ENCODE data around the gene FLOT2.

The FLOT2 gene

DNA sequence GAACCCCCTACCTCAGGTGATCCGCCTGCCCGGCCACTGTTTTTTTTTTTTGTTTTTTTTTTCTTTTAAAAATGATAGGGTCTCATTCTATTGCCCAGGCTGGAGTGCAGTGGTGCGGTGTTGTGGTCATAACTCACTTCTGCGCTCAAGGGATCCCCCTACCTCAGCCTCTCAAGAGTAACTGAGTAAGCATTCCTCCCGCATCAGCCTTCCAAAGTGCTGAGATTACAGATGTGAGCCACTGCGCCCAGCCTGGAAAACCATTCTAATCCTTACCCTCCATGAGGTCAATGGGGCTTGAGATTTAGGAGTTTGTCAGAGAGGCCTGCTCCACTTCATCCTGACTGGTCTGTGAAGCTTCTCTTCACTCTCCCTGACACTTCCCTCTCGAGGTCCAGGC is 30.3 kb downstream of the FLOT2 start:
- Histone ChIP-seq H3K27me3 (ENCODE audit: insufficient read depth, low read depth) (no peaks in the 10 kb centered on the region), H3K27ac (no peak overlapping the region), H3K4me2 (no peak overlapping the region), H3K4me1 (ENCODE audit: low read depth, poor library complexity, severe bottlenecking) (no peaks in the 10 kb centered on the region), H3K36me3 (ENCODE audit: insufficient read depth) (no peaks in the 10 kb centered on the region), H4K20me1 (ENCODE audit: insufficient read depth) (no peaks in the 10 kb centered on the region), H3K4me3 (IDR thresholded peaks at IDR 0.05; ENCODE audit: insufficient read depth, low read depth, low read length) (no peak overlapping the region), H2AFZ (ENCODE audit: low read depth) (no peak overlapping the region), H3K9ac (no peak overlapping the region), H3K79me2 (ENCODE audit: insufficient read depth, low read depth) (no peaks in the 10 kb centered on the region)
- TF ChIP-seq, protein P1, sequence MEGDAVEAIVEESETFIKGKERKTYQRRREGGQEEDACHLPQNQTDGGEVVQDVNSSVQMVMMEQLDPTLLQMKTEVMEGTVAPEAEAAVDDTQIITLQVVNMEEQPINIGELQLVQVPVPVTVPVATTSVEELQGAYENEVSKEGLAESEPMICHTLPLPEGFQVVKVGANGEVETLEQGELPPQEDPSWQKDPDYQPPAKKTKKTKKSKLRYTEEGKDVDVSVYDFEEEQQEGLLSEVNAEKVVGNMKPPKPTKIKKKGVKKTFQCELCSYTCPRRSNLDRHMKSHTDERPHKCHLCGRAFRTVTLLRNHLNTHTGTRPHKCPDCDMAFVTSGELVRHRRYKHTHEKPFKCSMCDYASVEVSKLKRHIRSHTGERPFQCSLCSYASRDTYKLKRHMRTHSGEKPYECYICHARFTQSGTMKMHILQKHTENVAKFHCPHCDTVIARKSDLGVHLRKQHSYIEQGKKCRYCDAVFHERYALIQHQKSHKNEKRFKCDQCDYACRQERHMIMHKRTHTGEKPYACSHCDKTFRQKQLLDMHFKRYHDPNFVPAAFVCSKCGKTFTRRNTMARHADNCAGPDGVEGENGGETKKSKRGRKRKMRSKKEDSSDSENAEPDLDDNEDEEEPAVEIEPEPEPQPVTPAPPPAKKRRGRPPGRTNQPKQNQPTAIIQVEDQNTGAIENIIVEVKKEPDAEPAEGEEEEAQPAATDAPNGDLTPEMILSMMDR (conservative IDR thresholded peaks at IDR 0.05; ENCODE audit: low read depth, low read length) = no peak

- TF ChIP-seq, protein P1 (conservative IDR thresholded peaks at IDR 0.05; ENCODE audit: low read depth, low read length) = no peak
- no peaks in the 10 kb centered on the region for H3K79me2 ChIP-seq (ENCODE audit: insufficient read depth, low read depth)
- no peak overlapping the region for H3K9ac ChIP-seq
- H3K27me3 ChIP-seq (ENCODE audit: insufficient read depth, low read depth) = no peaks in the 10 kb centered on the region
- H3K4me2 ChIP-seq = no peak overlapping the region
- no peak overlapping the region for H2AFZ ChIP-seq (ENCODE audit: low read depth)
- no peaks in the 10 kb centered on the region for H4K20me1 ChIP-seq (ENCODE audit: insufficient read depth)
- H3K4me1 ChIP-seq (ENCODE audit: low read depth, poor library complexity, severe bottlenecking) = no peaks in the 10 kb centered on the region
- no peaks in the 10 kb centered on the region for H3K36me3 ChIP-seq (ENCODE audit: insufficient read depth)
- no peak overlapping the region for H3K27ac ChIP-seq
- H3K4me3 ChIP-seq (IDR thresholded peaks at IDR 0.05; ENCODE audit: insufficient read depth, low read depth, low read length) = no peak overlapping the region
These were observed 31.4 kb downstream of the FLOT2 start for GRCh38 chr17:28865946-28866752.

GRCh38 chr17:28864991-28865849 is 32.3 kb downstream of the FLOT2 start:
- Histone ChIP-seq H3K4me1 (ENCODE audit: low read depth, poor library complexity, severe bottlenecking) (no peaks in the 10 kb centered on the region), H3K4me3 (IDR thresholded peaks at IDR 0.05; ENCODE audit: insufficient read depth, low read depth, low read length) (no peak overlapping the region), H3K27me3 (ENCODE audit: insufficient read depth, low read depth) (no peaks in the 10 kb centered on the region), H4K20me1 (ENCODE audit: insufficient read depth) (no peaks in the 10 kb centered on the region), H3K79me2 (ENCODE audit: insufficient read depth, low read depth) (no peaks in the 10 kb centered on the region), H3K9ac (no peak overlapping the region), H2AFZ (ENCODE audit: low read depth) (no peak overlapping the region), H3K4me2 (no peak overlapping the region), H3K27ac (no peak overlapping the region), H3K36me3 (ENCODE audit: insufficient read depth) (no peaks in the 10 kb centered on the region)
- TF ChIP-seq, protein P1 (conservative IDR thresholded peaks at IDR 0.05; ENCODE audit: low read depth, low read length) = no peak

- no peaks in the 10 kb centered on the region for H3K27me3 ChIP-seq (ENCODE audit: insufficient read depth, low read depth)
- H2AFZ ChIP-seq (ENCODE audit: low read depth) = no peak overlapping the region
- H3K9ac ChIP-seq = no peak overlapping the region
- H3K4me2 ChIP-seq = no peak overlapping the region
- H3K4me3 ChIP-seq (IDR thresholded peaks at IDR 0.05; ENCODE audit: insufficient read depth, low read depth, low read length) = no peak overlapping the region
- H3K4me1 ChIP-seq (ENCODE audit: low read depth, poor library complexity, severe bottlenecking) = no peaks in the 10 kb centered on the region
- no peaks in the 10 kb centered on the region; the same call in 1 of the 2 replicates for H3K36me3 ChIP-seq (ENCODE audit: insufficient read depth)
- H3K27ac ChIP-seq = no peak overlapping the region
- no peaks in the 10 kb centered on the region for H4K20me1 ChIP-seq (ENCODE audit: insufficient read depth)
- H3K79me2 ChIP-seq (ENCODE audit: insufficient read depth, low read depth) = no peaks in the 10 kb centered on the region
- TF ChIP-seq, protein P1 (conservative IDR thresholded peaks at IDR 0.05; ENCODE audit: low read depth, low read length) = no peak
These were observed 33.6 kb downstream of the FLOT2 start for GRCh38 chr17:28863953-28864352.
